Mesenchymal stem cell (in vitro differentiated cells and primary cell): Measurements from ENCODE around the gene ZNF225.
A peak's percentile ranks its signal among the peaks of the same experiment; 100 is the strongest.
"Not testable (repeated sequence)": the region's sequence is repeated elsewhere in the genome, so short reads cannot be mapped to it uniquely, and the experiment has no call there.

Source experiments
- DNase-seq: peaks from one replicate; pipeline ENCODE4 v3.0.0-alpha.2; 2013
- H2AFZ ChIP-seq: one replicate; pipeline ENCODE4 v1.6.1; 2013; ENCODE audit warnings: low read depth, mild to moderate bottlenecking, control low read depth, inconsistent platforms, low read length, moderate library complexity
- H2AK5ac ChIP-seq: 2 replicates; pipeline ENCODE4 v1.6.1; 2013; ENCODE audit warnings: low read length, moderate library complexity, mild to moderate bottlenecking, inconsistent platforms; ENCODE audit not compliant: severe bottlenecking
- H2BK120ac ChIP-seq: one replicate; pipeline ENCODE4 v1.6.1; 2013; ENCODE audit warnings: low read depth, mild to moderate bottlenecking, inconsistent platforms, low read length, moderate library complexity
- H2BK12ac ChIP-seq, 2 experiments: one replicate each; pipeline ENCODE4 v1.6.1; 2013; ENCODE audit warnings: inconsistent platforms in 2 of 2, low read length in 2 of 2, mild to moderate bottlenecking in 2 of 2, moderate library complexity in 2 of 2, control low read depth in 1 of 2
- H2BK15ac ChIP-seq: one replicate; pipeline ENCODE4 v1.6.1; 2013; ENCODE audit warnings: mild to moderate bottlenecking, low read depth, inconsistent platforms; ENCODE audit not compliant: poor library complexity, severe bottlenecking
- H2BK5ac ChIP-seq: 2 replicates; pipeline ENCODE4 v1.6.1; 2013; ENCODE audit warnings: low read depth, mild to moderate bottlenecking, low read length, control low read depth, inconsistent platforms; ENCODE audit not compliant: poor library complexity, severe bottlenecking
- H3K14ac ChIP-seq, 2 experiments: one replicate each; pipeline ENCODE4 v1.6.1; 2013; ENCODE audit warnings: inconsistent platforms in 2 of 2, low read length in 2 of 2, control low read depth in 1 of 2, mild to moderate bottlenecking in 1 of 2, moderate library complexity in 1 of 2
- H3K18ac ChIP-seq, 2 experiments: one replicate each; pipeline ENCODE4 v1.6.1; 2013; ENCODE audit warnings: inconsistent platforms in 2 of 2, low read length in 2 of 2, control low read depth in 1 of 2, low read depth in 1 of 2, mild to moderate bottlenecking in 1 of 2
- H3K23ac ChIP-seq, 2 experiments: one replicate each; pipeline ENCODE4 v1.6.1; 2013; ENCODE audit warnings: inconsistent platforms in 2 of 2, low read length in 2 of 2, mild to moderate bottlenecking in 2 of 2, moderate library complexity in 2 of 2, control low read depth in 1 of 2
- H3K27ac ChIP-seq: 2 replicates; pipeline ENCODE4 v1.5.1; 2013; ENCODE audit warnings: mild to moderate bottlenecking, moderate library complexity, low read length, control low read depth, inconsistent platforms; ENCODE audit not compliant: poor library complexity, severe bottlenecking
- H3K27me3 ChIP-seq, 2 experiments: 2 replicates each; pipeline versions ENCODE4 v1.6.1 to v1.7.0; 2013; ENCODE audit warnings: low read length in 2 of 2, mild to moderate bottlenecking in 2 of 2, moderate library complexity in 2 of 2, control low read depth in 1 of 2, inconsistent platforms in 1 of 2; ENCODE audit not compliant: control insufficient read depth in 1 of 2, insufficient read depth in 1 of 2
- H3K36me3 ChIP-seq, 2 experiments: 2 replicates each; pipeline versions ENCODE4 v1.6.1 to v1.7.0; 2013; ENCODE audit warnings: low read length in 2 of 2, control low read depth in 1 of 2, inconsistent platforms in 1 of 2, low read depth in 1 of 2, mild to moderate bottlenecking in 1 of 2; ENCODE audit not compliant: insufficient read depth in 2 of 2, control insufficient read depth in 1 of 2
- H3K4ac ChIP-seq, 2 experiments: one replicate each; pipeline ENCODE4 v1.6.1; 2013; ENCODE audit warnings: inconsistent platforms in 2 of 2, low read length in 2 of 2, mild to moderate bottlenecking in 2 of 2, moderate library complexity in 2 of 2, control low read depth in 1 of 2, low read depth in 1 of 2
- H3K4me1 ChIP-seq: 2 replicates; pipeline ENCODE4 v1.6.1; 2013; ENCODE audit warnings: low read depth, low read length, control low read depth; ENCODE audit not compliant: control insufficient read depth, insufficient read depth
- H3K4me2 ChIP-seq: 2 replicates; pipeline ENCODE4 v1.6.1; 2013; ENCODE audit warnings: low read length, mild to moderate bottlenecking, inconsistent platforms; ENCODE audit not compliant: poor library complexity, severe bottlenecking
- H3K4me3 ChIP-seq, 2 experiments: 2 replicates each; pipeline versions ENCODE4 v1.5.1 to v1.7.0; 2013; ENCODE audit warnings: low read length in 2 of 2, mild to moderate bottlenecking in 2 of 2, control low read depth in 1 of 2, low read depth in 1 of 2; ENCODE audit not compliant: insufficient read depth in 1 of 2
- H3K79me1 ChIP-seq: replicated peaks from 2 replicates; pipeline ENCODE4 v1.6.1; 2013; ENCODE audit warnings: mild to moderate bottlenecking, control low read depth, low read length, inconsistent platforms; ENCODE audit not compliant: poor library complexity, severe bottlenecking
- H3K9ac ChIP-seq: 2 replicates; pipeline ENCODE4 v1.7.0; 2013; ENCODE audit warnings: mild to moderate bottlenecking, low read length, moderate library complexity
- H3K9me3 ChIP-seq: 2 replicates; pipeline ENCODE4 v1.7.0; 2013; ENCODE audit warnings: mild to moderate bottlenecking, low read length; ENCODE audit not compliant: control insufficient read depth
- H4K8ac ChIP-seq: one replicate; pipeline ENCODE4 v1.6.1; 2013; ENCODE audit warnings: inconsistent platforms, mild to moderate bottlenecking, low read length, moderate library complexity
- H4K91ac ChIP-seq: one replicate; pipeline ENCODE4 v1.6.1; 2013; ENCODE audit warnings: mild to moderate bottlenecking, low read length, inconsistent platforms
- WGBS: methylation state at CpG from one replicate; pipeline ENCODE4 v1.1.7; 2013; ENCODE audit warnings: mixed read lengths; 5-methylcytosine and 5-hydroxymethylcytosine counted together

Gene ZNF225

DNA sequence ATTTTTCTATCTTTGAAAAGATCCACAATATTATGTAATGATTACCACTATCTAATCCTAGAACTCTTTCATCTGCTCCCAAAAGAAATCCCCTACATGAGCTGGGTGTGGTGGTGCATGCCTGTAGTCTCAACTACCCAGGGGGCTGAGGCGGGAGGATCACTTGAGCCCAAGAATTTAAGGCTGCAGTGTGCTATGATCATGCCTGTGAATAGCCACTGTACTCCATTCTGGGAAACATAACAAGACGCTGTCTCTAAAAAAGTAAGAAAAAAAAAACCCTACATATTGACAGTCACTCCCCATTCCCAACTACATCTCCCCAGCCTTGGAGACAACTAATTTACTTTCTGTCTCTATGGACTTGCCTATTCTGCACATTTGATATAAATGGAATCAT is 50.6 kb downstream of the ZNF225 start:
- Histone ChIP-seq H3K14ac (no peak overlapping the region), H2BK5ac (no peak overlapping the region), H3K27ac (no peak overlapping the region), H2BK15ac (no peak overlapping the region), H3K36me3 (peaks cover 9 to 25% of the 10 kb centered on the region in 2 experiments), H3K4ac (no peak overlapping the region), H3K9ac (no peak overlapping the region), H3K4me3 (no peak overlapping the region), H2AFZ (no peak overlapping the region), H3K4me2 (no peak overlapping the region), H3K79me1 (peaks cover 9% of the 10 kb centered on the region), H3K9me3 (peaks cover 27% of the 10 kb centered on the region), H3K23ac (no peak overlapping the region), H3K18ac (no peak overlapping the region), H2AK5ac (no peak overlapping the region), H3K27me3 (no peaks in the 10 kb centered on the region), H4K91ac (no peak overlapping the region), H2BK12ac (no peak overlapping the region), H2BK120ac (no peak overlapping the region), H3K4me1 (peaks cover 1% of the 10 kb centered on the region), H4K8ac (no peak overlapping the region)
- DNase-seq, result no peak
- WGBS, result 100% methylated on average over 2 of the region's 2 CpGs

DNA sequence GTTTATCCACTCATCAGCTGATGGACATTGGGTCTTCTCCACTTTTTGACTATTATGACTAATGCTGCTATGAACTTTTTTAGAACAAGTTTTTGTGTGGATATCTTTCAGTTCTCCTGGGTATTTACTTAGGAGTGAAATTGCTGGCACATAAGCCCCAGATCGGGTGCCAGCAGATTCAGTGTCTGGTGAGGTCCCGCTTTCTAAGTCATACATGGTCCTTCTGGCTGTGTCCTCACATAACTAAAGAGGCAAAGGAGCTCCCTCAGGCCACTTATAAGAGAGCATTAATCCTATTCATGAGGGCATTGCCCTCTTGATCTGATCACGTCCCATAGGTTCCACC is 51.1 kb downstream of the ZNF225 start:
- no peak overlapping the region for H2AK5ac ChIP-seq
- H2BK12ac ChIP-seq, result no peak overlapping the region
- peak overlapping the region; percentile 96 for H3K9ac ChIP-seq
- H2BK15ac ChIP-seq, result no peak overlapping the region
- peaks cover 13% of the 10 kb centered on the region for H3K79me1 ChIP-seq
- peak overlapping the region; percentile 46 for H2AFZ ChIP-seq
- no peak overlapping the region for H2BK5ac ChIP-seq
- H3K36me3 ChIP-seq, result peaks cover 13 to 30% of the 10 kb centered on the region in 2 experiments
- H3K4me1 ChIP-seq, result peaks cover 1% of the 10 kb centered on the region
- H3K18ac ChIP-seq, result peak overlapping the region in 1 of 2 experiments; percentile 33
- H3K14ac ChIP-seq, result no peak overlapping the region
- no peak overlapping the region for H2BK120ac ChIP-seq
- WGBS, result 100% methylated on average over 2 of the region's 3 CpGs
- no peak overlapping the region for H4K91ac ChIP-seq
- H4K8ac ChIP-seq, result peak overlapping the region; percentile 99
- H3K27me3 ChIP-seq, result no peaks in the 10 kb centered on the region
- H3K23ac ChIP-seq, result no peak overlapping the region
- H3K4ac ChIP-seq, result peak overlapping the region in 1 of 2 experiments; percentile 32
- peak overlapping the region; percentile 87 for H3K27ac ChIP-seq
- no peak for DNase-seq
- H3K4me3 ChIP-seq, result peak overlapping the region in 1 of 2 experiments; percentile 89
- H3K4me2 ChIP-seq, result peak overlapping the region; percentile 52
- peaks cover 26% of the 10 kb centered on the region for H3K9me3 ChIP-seq

DNA sequence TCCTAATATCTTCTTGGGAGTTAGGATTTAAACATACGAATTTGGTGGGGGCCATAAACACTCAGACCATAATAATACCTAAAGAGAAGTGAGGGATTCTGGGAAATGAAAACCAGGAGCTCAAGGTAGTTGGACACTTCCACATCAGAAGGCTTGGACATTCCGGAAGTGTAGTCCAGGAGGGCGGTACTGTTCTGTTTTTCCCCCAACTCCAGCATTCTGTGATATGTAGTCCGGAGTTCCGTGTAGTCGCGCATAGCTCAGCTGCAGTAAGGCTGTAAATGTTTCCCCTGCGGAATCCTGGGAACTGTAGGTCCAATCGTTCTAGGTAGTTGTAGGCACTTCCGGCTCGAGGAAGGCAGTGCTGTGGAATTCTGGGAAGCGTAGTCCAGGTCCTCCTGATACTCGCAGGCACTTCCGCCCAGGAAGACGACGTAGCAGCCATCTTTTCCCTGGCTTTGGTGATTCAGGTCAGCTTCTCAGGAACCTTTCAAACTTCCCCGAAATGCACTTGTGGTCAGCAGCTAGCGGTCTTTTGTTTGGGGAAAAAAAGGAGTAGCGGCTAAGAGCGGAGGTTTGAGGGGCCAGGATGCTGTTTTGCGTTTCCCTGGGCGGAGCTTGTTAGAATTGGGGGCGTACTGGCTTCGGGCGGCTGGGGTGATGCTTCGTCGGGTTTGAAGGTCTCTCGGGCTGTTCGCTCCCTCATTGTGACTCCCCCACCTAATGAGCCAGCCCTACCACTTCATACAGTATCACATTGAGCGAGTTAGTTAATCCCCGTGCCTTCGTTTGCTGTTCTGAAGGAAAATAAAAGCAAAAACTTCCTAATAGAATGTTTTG is 51.7 kb downstream of the ZNF225 start, which contains the start of gene ZNF226:
Gene ZNF226, plus strand, starts transcription at position 428 of the 840 bp plus-strand sequence. CDS start 4,981 bp downstream, outside the sequence.
- peak within 1 kb of the TSS; percentile 56 for H2BK120ac ChIP-seq
- peaks cover 17 to 36% of the 10 kb centered on the region in 2 experiments for H3K36me3 ChIP-seq
- no peak within 1 kb of the TSS for H2AK5ac ChIP-seq
- peak within 1 kb of the TSS; percentile 32 to 80 for H3K4ac ChIP-seq
- no peak within 1 kb of the TSS for H4K91ac ChIP-seq
- peaks cover 1% of the 10 kb centered on the region for H3K4me1 ChIP-seq
- H3K14ac ChIP-seq, result no peak within 1 kb of the TSS
- no peak within 1 kb of the TSS for H3K23ac ChIP-seq
- H3K4me2 ChIP-seq, result peak within 1 kb of the TSS; percentile 58
- H3K18ac ChIP-seq, result peak within 1 kb of the TSS; percentile 70 to 95
- H2BK12ac ChIP-seq, result no peak within 1 kb of the TSS
- DNase-seq, result peak; percentile 99
- peak within 1 kb of the TSS; percentile 46 for H2AFZ ChIP-seq
- peaks cover 30% of the 10 kb centered on the region for H3K9me3 ChIP-seq
- H2BK15ac ChIP-seq, result peak within 1 kb of the TSS; percentile 98
- peak within 1 kb of the TSS; percentile 96 for H3K9ac ChIP-seq
- H4K8ac ChIP-seq, result peak within 1 kb of the TSS; percentile 99
- peak within 1 kb of the TSS; percentile 95 for H3K27ac ChIP-seq
- 1% methylated on average over 22 of the region's 32 CpGs for WGBS
- H3K79me1 ChIP-seq, result peaks cover 18% of the 10 kb centered on the region
- H2BK5ac ChIP-seq, result no peak within 1 kb of the TSS
- H3K27me3 ChIP-seq, result no peaks in the 10 kb centered on the region
- peak within 1 kb of the TSS; percentile 68 to 89 for H3K4me3 ChIP-seq

- H3K4ac ChIP-seq, H3K14ac ChIP-seq, H2AK5ac ChIP-seq, H3K4me2 ChIP-seq, H3K18ac ChIP-seq, H4K91ac ChIP-seq, H2AFZ ChIP-seq, H3K4me1 ChIP-seq, H3K27me3 ChIP-seq, H2BK15ac ChIP-seq, H3K23ac ChIP-seq, H2BK12ac ChIP-seq, H3K4me3 ChIP-seq, H4K8ac ChIP-seq, H3K27ac ChIP-seq, H3K9ac ChIP-seq, H2BK5ac ChIP-seq, H2BK120ac ChIP-seq, DNase-seq: not testable (repeated sequence)
- WGBS, result 100% methylated on average over 1 of the region's 6 CpGs
- H3K9me3 ChIP-seq, result peaks cover 84% of the 10 kb centered on the region
- peaks cover 27% of the 10 kb centered on the region for H3K79me1 ChIP-seq
- peaks cover 41 to 92% of the 10 kb centered on the region in 2 experiments for H3K36me3 ChIP-seq
These were observed 57.5 kb downstream of the ZNF225 start for GRCh38 chr19:44170660-44171059.
